GM08714 (cell line): ENCODE data around the gene OR2T8.

Experiments
- H3K4me3 ChIP-seq: fragments of 200-500 bp; sonication (Bioruptor generic); 2 replicates; pipeline ENCODE4 v1.5.1; 2014; ENCODE audit warnings: mild to moderate bottlenecking, low read length, inconsistent platforms
- ZNF274 ChIP-seq: IDR thresholded peaks from 2 replicates; pipeline ENCODE4 v1.6.1; 2012; ENCODE audit warnings: mild to moderate bottlenecking, low read depth, low read length

Gene OR2T8

DNA sequence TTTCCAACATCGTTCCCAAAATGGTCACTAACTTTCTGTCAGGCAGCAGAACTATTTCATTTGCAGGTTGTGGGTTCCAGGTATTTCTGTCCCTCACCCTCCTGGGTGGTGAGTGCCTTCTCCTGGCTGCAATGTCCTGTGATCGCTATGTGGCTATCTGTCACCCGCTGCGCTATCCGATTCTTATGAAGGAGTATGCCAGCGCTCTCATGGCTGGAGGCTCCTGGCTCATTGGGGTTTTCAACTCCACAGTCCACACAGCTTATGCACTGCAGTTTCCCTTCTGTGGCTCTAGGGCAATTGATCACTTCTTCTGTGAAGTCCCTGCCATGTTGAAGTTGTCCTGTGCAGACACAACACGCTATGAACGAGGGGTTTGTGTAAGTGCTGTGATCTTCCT lies 13.9 kb downstream of the OR2T8 start:
- TF ChIP-seq ZNF274, result no peak
- H3K4me3 ChIP-seq, result no peak overlapping the region

GRCh38 chr1:247935781-247936180 lies 15.7 kb downstream of the OR2T8 start:
- TF ChIP-seq ZNF274, result no peak
- H3K4me3 ChIP-seq, result no peak overlapping the region

- TF ChIP-seq ZNF274, result no peak
- H3K4me3 ChIP-seq, result no peak overlapping the region
These were observed 16.4 kb downstream of the OR2T8 start for GRCh38 chr1:247936415-247936814.

DNA sequence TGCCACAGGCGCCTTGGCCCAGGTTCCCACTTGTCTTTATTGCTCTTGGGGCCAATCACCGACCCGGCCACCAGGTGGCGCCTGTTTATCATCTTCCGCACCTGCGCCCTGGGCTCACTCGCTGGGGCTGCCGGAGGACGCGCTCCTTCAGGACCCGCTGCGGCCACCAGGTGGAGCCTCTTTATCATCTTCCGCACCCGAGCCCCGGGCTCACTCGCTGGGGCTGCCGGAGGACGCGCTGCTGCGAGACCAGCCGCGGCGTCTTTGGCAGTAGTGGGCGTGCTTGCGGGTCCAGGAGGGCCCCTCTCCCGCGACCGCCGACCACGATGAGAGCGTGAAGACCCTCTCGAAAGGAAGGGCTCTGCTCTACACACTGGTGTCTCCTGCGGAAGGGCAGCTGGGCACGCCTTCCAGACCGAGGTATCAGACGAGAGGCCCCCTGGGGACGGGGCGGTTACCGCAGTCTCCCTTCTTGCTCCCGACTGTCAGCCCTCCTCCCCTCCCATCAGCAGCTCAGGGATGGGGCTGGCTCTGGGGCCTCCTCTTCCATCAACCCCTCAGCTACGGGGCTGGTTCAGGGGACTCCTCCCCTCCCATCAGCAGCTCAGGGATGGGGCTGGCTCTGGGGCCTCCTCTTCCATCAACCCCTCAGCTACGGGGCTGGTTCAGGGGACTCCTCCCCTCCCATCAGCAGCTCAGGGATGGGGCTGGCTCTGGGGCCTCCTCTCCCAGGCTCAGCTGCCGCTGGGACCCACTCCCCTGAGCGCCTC lies 17.1 kb downstream of the OR2T8 start:
- H3K4me3 ChIP-seq, result peak overlapping the region; percentile 35; the same call in 1 of the 2 replicates

DNA sequence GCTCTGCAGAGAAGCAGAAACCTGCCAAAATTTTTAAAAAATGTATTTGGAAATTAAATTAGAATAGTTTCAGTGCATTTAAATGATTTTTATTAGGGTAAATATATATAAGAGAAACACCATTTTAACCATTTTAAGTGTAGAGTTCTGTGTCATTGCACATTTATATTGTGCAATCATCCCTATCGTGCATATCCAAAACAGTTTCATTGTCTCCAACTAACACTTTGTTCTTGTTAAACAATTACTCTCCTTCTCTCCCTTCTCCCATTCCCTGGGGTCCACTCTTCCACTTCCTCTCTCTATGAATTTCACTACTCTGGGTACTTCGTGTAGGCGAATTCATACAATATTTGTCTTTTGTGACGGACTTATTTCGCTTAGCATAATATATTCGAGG lies 22.6 kb downstream of the OR2T8 start:
- no peak overlapping the region for H3K4me3 ChIP-seq
- TF ChIP-seq ZNF274, result no peak

DNA sequence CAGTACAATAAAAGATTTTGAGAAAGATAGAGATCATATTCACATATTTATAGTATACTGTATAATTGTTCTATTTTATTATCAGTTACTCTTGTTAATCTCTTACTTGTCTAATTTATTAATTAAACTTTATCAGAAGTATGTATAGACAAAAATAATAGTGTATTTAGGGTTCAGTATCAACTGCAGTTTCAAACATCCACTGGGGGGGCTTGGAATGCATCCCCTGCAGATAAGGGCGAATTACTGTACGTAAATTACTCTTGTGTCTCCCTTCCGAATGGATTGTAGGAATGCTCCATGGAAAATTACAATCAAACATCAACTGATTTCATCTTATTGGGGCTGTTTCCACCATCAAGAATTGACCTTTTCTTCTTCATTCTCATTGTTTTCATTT lies 28.5 kb downstream of the OR2T8 start, which contains the start of gene OR2L8:
OR2L8 (plus strand) TSS at position 301 of the 400 bp plus-strand sequence; CDS start at position 301, 0 bp downstream.
- no peak within 1 kb of the TSS for H3K4me3 ChIP-seq
- no peak for TF ChIP-seq ZNF274

- no peak for TF ChIP-seq ZNF274
- H3K4me3 ChIP-seq, result no peak overlapping the region
These were observed 33.4 kb downstream of the OR2T8 start for GRCh38 chr1:247953408-247953807.

- no peak for TF ChIP-seq ZNF274
- H3K4me3 ChIP-seq, result no peak overlapping the region
These were observed 41.7 kb downstream of the OR2T8 start for GRCh38 chr1:247961791-247962190.

- no peak overlapping the region for H3K4me3 ChIP-seq
- no peak for TF ChIP-seq ZNF274
These were observed 43.0 kb downstream of the OR2T8 start for GRCh38 chr1:247962911-247963588.

DNA sequence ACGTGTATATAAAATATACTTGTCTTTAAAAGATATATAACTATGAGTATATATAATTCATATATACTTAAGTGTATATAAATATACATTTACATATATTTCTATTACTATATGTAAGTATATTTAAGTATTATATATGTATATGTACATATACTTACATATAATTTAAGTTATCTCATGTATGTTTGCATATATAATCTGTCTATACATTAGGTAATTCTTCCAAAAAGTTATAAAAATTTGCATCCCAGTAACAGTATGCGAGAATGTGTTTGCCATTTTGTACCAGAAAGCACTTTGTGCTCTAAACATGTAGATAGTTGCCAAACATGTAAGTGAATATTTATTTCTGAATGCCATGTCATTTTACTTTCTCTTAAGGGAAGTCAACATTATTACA lies 44.9 kb downstream of the OR2T8 start, which contains the start of gene OR2AK2:
OR2AK2 (plus strand) TSS at position 301 of the 400 bp plus-strand sequence. CDS start 144 bp downstream, outside the sequence.
- no peak for TF ChIP-seq ZNF274
- H3K4me3 ChIP-seq, result no peak within 1 kb of the TSS

DNA sequence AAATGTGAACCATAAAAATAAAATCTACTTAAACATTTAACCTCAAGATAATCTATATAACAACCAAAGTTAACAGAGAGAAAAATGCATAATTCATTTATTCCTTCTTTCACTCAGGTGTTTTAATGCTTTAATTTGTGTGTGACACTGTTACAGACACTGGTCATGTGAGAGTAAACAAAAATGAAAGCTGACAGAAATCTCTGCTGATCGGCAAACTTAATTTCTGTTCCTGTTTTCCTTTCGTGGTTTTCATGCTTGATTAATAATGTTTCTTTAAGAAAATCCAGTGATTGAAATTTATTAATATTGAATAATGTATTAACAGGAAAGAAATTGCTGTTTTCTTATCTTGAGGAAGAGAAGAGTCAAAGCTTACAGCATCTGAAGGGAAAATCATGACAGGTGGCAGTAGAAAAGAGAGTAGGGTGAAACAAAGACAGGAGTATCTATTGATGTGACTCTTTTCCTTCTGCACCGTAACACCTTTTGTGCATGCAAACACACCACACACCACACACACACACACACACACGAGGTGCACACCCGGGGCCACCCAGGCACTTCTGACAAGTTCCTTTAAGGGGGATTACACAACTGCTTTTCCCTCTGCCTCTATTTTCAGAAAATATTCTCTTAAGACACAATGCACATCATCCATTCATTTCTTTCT lies 46.6 kb downstream of the OR2T8 start:
- no peak for TF ChIP-seq ZNF274
- H3K4me3 ChIP-seq, result no peak overlapping the region
